Neural cell (in vitro differentiated cells): ENCODE measurements around the gene GADL1.

Experiments
- EP300 ChIP-seq: fragments of 450-650 bp; conservative IDR thresholded peaks from 2 replicates; pipeline ENCODE4 v1.6.1; 2014; ENCODE audit warnings: antibody characterized with exemption, mild to moderate bottlenecking, moderate library complexity; ENCODE audit not compliant: poor library complexity, severe bottlenecking
- EZH2 ChIP-seq: fragments of 200-600, 300-800 bp; shearing (Covaris generic), sonication (generic); IDR thresholded peaks from 2 replicates; pipeline ENCODE4 v1.6.1; 2014; ENCODE audit warnings: antibody characterized with exemption, low read length, borderline replicate concordance, mild to moderate bottlenecking; ENCODE audit not compliant: insufficient read depth, poor library complexity, severe bottlenecking
- POLR2AphosphoS5 ChIP-seq: IDR thresholded peaks from 2 replicates; pipeline ENCODE4 v1.6.1; 2012
- SMC3 ChIP-seq: fragments of 450-650 bp; conservative IDR thresholded peaks from 2 replicates; pipeline ENCODE4 v1.6.1; 2014; ENCODE audit warnings: antibody characterized with exemption, mild to moderate bottlenecking, moderate library complexity; ENCODE audit not compliant: poor library complexity
- TF ChIP-seq, protein P1 (sequence below): fragments of 450-650 bp; IDR thresholded peaks from 2 replicates; pipeline ENCODE4 v1.5.1; 2014; ENCODE audit warnings: antibody characterized with exemption, mild to moderate bottlenecking, moderate library complexity; ENCODE audit not compliant: poor library complexity, severe bottlenecking
- TF ChIP-seq, protein P2 (sequence below): IDR thresholded peaks from 2 replicates; pipeline ENCODE4 v1.6.1; 2012; ENCODE audit warnings: borderline replicate concordance

DNA sequence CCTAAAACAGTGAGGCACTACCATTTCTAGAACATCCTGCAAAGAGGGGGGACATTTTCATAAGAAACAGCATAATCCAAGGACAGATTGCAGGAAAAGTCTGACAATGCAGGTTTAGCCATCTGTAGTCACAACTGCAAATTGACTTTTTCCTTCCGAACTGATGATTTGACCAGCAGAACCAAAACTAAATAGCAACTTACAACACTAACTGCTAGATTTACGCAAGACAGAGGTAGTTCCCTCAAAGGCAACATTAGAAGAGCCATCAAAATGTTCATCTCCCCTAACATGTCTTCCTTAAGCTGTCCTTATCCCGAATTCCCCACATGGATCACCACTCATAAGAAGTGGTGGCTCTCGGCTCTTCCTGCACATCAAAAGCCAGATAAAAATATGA, 129.6 kb downstream of the GADL1 start:
- TF ChIP-seq, protein P1, sequence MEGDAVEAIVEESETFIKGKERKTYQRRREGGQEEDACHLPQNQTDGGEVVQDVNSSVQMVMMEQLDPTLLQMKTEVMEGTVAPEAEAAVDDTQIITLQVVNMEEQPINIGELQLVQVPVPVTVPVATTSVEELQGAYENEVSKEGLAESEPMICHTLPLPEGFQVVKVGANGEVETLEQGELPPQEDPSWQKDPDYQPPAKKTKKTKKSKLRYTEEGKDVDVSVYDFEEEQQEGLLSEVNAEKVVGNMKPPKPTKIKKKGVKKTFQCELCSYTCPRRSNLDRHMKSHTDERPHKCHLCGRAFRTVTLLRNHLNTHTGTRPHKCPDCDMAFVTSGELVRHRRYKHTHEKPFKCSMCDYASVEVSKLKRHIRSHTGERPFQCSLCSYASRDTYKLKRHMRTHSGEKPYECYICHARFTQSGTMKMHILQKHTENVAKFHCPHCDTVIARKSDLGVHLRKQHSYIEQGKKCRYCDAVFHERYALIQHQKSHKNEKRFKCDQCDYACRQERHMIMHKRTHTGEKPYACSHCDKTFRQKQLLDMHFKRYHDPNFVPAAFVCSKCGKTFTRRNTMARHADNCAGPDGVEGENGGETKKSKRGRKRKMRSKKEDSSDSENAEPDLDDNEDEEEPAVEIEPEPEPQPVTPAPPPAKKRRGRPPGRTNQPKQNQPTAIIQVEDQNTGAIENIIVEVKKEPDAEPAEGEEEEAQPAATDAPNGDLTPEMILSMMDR, result no peak
- TF ChIP-seq EP300, result no peak
- TF ChIP-seq POLR2AphosphoS5, result no peak
- TF ChIP-seq, protein P2, sequence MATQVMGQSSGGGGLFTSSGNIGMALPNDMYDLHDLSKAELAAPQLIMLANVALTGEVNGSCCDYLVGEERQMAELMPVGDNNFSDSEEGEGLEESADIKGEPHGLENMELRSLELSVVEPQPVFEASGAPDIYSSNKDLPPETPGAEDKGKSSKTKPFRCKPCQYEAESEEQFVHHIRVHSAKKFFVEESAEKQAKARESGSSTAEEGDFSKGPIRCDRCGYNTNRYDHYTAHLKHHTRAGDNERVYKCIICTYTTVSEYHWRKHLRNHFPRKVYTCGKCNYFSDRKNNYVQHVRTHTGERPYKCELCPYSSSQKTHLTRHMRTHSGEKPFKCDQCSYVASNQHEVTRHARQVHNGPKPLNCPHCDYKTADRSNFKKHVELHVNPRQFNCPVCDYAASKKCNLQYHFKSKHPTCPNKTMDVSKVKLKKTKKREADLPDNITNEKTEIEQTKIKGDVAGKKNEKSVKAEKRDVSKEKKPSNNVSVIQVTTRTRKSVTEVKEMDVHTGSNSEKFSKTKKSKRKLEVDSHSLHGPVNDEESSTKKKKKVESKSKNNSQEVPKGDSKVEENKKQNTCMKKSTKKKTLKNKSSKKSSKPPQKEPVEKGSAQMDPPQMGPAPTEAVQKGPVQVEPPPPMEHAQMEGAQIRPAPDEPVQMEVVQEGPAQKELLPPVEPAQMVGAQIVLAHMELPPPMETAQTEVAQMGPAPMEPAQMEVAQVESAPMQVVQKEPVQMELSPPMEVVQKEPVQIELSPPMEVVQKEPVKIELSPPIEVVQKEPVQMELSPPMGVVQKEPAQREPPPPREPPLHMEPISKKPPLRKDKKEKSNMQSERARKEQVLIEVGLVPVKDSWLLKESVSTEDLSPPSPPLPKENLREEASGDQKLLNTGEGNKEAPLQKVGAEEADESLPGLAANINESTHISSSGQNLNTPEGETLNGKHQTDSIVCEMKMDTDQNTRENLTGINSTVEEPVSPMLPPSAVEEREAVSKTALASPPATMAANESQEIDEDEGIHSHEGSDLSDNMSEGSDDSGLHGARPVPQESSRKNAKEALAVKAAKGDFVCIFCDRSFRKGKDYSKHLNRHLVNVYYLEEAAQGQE, result no peak
- no peak for TF ChIP-seq EZH2
- TF ChIP-seq SMC3, result no peak
